ENCODE data around the gene SNORC. TPM values are rescaled to one million over a fixed set of nuclear protein-coding genes. Genes with fewer than 3 reads are reported as not detected.

SNORC gene
- total RNA-seq, 2 donors from 2014 or later: 1.8 TPM; not detected in 1

- no peaks in the 10 kb centered on the region for H3K27me3 ChIP-seq
- H3K9me3 ChIP-seq: no peaks in the 10 kb centered on the region
- H3K36me3 ChIP-seq (replicated peaks in 1 of 2; ENCODE audit: insufficient read depth in 1 of 2, low read depth in 2 of 2): no peaks in the 10 kb centered on the region
- TF ChIP-seq CTCF (IDR thresholded peaks at IDR 0.05) (no peak), POLR2A (IDR thresholded peaks at IDR 0.05) (no peak)
- no peaks in the 10 kb centered on the region for H3K4me1 ChIP-seq
- 76 to 78% methylated on average over 15 of the region's 15 CpGs for WGBS, 2 donors
- no peak overlapping the region for H3K27ac ChIP-seq
- ATAC-seq (no peak), DNase-seq (peak in 1 of 4 donors; percentile 6)
- no peak overlapping the region for H3K4me3 ChIP-seq
- intact Hi-C loops (cut with DNase I): no loop called here
Observed at GRCh38 chr2:232869138-232870017, 686 bp upstream of the SNORC start.

- Histone ChIP-seq H3K36me3 (replicated peaks in 1 of 2; ENCODE audit: insufficient read depth in 1 of 2, low read depth in 2 of 2) (no peaks in the 10 kb centered on the region), H3K9me3 (no peaks in the 10 kb centered on the region), H3K4me3 (no peak overlapping the region), H3K4me1 (peaks cover 7% of the 10 kb centered on the region), H3K27me3 (no peaks in the 10 kb centered on the region), H3K27ac (no peak overlapping the region)
- TF ChIP-seq CTCF (IDR thresholded peaks at IDR 0.05) (no peak), POLR2A (IDR thresholded peaks at IDR 0.05) (no peak)
- peak in 1 of 4 donors; percentile 10 for DNase-seq
- intact Hi-C loops (cut with DNase I): no loop called here
- ATAC-seq: no peak
- 82 to 88% methylated on average over 7 to 17 of the region's 17 CpGs for WGBS, 2 donors
Observed at GRCh38 chr2:232870766-232871371, 805 bp downstream of the SNORC start.

GRCh38 chr2:232871418-232871834, 1.4 kb downstream of the SNORC start:
- intact Hi-C loops (cut with DNase I): no loop called here
- no peaks in the 10 kb centered on the region for H3K9me3 ChIP-seq
- H3K36me3 ChIP-seq (replicated peaks in 1 of 2; ENCODE audit: insufficient read depth in 1 of 2, low read depth in 2 of 2): no peaks in the 10 kb centered on the region
- H3K4me1 ChIP-seq: peaks cover 11% of the 10 kb centered on the region
- no peak overlapping the region for H3K4me3 ChIP-seq
- no peak for TF ChIP-seq POLR2A (IDR thresholded peaks at IDR 0.05)
- no peak for TF ChIP-seq CTCF (IDR thresholded peaks at IDR 0.05)
- no peak for ATAC-seq
- 80 to 96% methylated on average over 10 to 15 of the region's 15 CpGs for WGBS, 2 donors
- no peaks in the 10 kb centered on the region for H3K27me3 ChIP-seq
- peak in 1 of 4 donors; percentile 12 for DNase-seq
- no peak overlapping the region for H3K27ac ChIP-seq

GRCh38 chr2:232871835-232872736, 2.0 kb downstream of the SNORC start:
- intact Hi-C loops (cut with DNase I): no loop called here
- H3K9me3 ChIP-seq: no peaks in the 10 kb centered on the region
- H3K4me1 ChIP-seq: peaks cover 14% of the 10 kb centered on the region
- H3K27me3 ChIP-seq: no peaks in the 10 kb centered on the region
- DNase-seq (peak in 1 of 4 donors; percentile 12), ATAC-seq (no peak)
- WGBS, 2 donors: 84 to 92% methylated on average over 14 to 20 of the region's 22 CpGs
- H3K36me3 ChIP-seq (replicated peaks in 1 of 2; ENCODE audit: insufficient read depth in 1 of 2, low read depth in 2 of 2): no peaks in the 10 kb centered on the region
- TF ChIP-seq CTCF (IDR thresholded peaks at IDR 0.05) (no peak), POLR2A (IDR thresholded peaks at IDR 0.05) (no peak)
- no peak overlapping the region for H3K27ac ChIP-seq
- H3K4me3 ChIP-seq: no peak overlapping the region

Measured in body of pancreas (tissue), 4 donors.